ENCODE results near the gene ANKS1A.

ANKS1A gene

DNA sequence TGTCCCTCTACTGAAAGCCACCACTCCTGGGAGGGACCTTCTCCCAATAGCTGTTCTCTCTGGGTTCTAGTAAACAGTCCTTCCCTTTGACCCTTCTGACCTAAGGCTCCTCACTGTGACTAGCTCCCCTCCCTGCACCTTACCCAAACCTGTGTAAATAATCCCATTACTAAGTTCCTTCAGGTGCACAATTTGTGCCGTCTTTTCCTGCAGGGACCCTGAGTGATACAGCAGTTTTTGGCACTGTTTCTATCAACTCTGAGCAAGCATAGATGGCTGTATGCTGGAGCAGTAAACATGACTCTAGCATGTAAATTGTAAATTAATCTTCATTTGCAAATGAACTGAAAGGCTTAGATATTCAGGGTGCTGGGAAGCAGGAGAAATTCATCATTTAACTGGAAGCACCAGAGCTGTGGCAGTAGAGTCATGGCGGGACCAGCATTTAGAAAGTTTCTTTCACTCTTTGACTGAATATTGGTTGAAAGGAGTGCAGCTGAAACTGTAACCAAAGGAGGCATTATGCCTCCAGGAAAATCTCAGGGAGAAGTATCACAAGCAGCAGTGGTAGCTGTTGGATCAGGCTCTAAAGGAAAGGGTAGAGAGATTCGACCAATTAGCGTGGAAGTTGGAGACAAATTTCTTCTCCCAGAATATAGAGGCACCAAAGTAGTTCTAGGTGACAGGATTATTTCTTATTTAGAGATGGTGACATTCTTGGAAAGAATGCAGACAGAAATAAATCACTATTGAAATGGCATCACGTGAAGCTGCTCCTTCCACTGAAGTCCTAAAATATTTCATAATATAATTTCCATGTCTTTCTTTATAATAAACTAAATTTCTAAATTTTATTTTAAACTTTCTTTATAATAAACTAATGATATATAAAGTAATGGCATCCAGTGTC, 134.3 kb downstream of the ANKS1A start:
- Histone ChIP-seq H3K4me2 (ENCODE audit: low read length) (no peak overlapping the region), H3K27me3 (ENCODE audit: control insufficient read depth, low read length) (no peaks in the 10 kb centered on the region), H4K20me1 (ENCODE audit: control insufficient read depth, insufficient read depth, low read depth, low read length) (no peaks in the 10 kb centered on the region), H3K36me3 (ENCODE audit: control insufficient read depth, low read length) (no peaks in the 10 kb centered on the region), H3K9me3 (ENCODE audit: control insufficient read depth, insufficient read depth, low read length) (no peaks in the 10 kb centered on the region), H3K9me2 (replicated peaks; ENCODE audit: control insufficient read depth, low read length) (no peaks in the 10 kb centered on the region), H3K27ac (ENCODE audit: low read depth, low read length) (no peak overlapping the region), H3K4me1 (ENCODE audit: control insufficient read depth, low read length) (no peaks in the 10 kb centered on the region), H3K79me2 (ENCODE audit: control insufficient read depth, low read length) (no peaks in the 10 kb centered on the region), H3K4me3 (ENCODE audit: low read length) (no peak overlapping the region), H3F3A (ENCODE audit: control insufficient read depth, insufficient read depth) (no peaks in the 10 kb centered on the region)
- TF ChIP-seq EZH2phosphoT487 (IDR thresholded peaks at IDR 0.05; ENCODE audit: borderline replicate concordance, low read length): no peak
- TF ChIP-seq, protein P1, sequence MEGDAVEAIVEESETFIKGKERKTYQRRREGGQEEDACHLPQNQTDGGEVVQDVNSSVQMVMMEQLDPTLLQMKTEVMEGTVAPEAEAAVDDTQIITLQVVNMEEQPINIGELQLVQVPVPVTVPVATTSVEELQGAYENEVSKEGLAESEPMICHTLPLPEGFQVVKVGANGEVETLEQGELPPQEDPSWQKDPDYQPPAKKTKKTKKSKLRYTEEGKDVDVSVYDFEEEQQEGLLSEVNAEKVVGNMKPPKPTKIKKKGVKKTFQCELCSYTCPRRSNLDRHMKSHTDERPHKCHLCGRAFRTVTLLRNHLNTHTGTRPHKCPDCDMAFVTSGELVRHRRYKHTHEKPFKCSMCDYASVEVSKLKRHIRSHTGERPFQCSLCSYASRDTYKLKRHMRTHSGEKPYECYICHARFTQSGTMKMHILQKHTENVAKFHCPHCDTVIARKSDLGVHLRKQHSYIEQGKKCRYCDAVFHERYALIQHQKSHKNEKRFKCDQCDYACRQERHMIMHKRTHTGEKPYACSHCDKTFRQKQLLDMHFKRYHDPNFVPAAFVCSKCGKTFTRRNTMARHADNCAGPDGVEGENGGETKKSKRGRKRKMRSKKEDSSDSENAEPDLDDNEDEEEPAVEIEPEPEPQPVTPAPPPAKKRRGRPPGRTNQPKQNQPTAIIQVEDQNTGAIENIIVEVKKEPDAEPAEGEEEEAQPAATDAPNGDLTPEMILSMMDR (IDR thresholded peaks at IDR 0.05; ENCODE audit: low read depth, low read length, poor library complexity, severe bottlenecking): no peak

DNA sequence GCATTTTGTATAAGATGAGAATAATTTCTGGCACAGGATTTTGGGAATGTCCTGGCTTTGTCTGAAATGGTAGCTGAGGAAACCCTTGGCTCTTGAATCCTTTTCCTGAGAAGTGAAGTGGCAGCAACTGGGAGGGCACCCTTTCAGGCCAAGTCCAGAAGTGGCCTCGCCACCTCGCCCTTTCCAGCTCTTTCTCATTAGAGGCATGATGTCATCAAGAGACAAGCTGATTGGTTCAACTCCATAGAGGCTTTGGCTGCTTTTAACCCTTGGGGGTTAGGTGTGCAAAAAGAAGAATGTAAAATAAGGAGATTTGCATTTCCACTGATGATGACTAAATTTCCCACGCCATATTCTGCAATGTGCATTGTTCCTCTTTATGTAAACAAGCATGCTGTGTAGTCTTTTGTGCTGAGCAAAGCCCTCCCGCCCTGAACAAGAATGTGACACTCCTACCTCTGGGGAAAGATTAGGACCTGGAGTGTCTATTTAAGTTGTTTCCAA, 135.5 kb downstream of the ANKS1A start:
- Histone ChIP-seq H3K4me2 (ENCODE audit: low read length) (no peak overlapping the region), H3K4me1 (ENCODE audit: control insufficient read depth, low read length) (no peaks in the 10 kb centered on the region)

DNA sequence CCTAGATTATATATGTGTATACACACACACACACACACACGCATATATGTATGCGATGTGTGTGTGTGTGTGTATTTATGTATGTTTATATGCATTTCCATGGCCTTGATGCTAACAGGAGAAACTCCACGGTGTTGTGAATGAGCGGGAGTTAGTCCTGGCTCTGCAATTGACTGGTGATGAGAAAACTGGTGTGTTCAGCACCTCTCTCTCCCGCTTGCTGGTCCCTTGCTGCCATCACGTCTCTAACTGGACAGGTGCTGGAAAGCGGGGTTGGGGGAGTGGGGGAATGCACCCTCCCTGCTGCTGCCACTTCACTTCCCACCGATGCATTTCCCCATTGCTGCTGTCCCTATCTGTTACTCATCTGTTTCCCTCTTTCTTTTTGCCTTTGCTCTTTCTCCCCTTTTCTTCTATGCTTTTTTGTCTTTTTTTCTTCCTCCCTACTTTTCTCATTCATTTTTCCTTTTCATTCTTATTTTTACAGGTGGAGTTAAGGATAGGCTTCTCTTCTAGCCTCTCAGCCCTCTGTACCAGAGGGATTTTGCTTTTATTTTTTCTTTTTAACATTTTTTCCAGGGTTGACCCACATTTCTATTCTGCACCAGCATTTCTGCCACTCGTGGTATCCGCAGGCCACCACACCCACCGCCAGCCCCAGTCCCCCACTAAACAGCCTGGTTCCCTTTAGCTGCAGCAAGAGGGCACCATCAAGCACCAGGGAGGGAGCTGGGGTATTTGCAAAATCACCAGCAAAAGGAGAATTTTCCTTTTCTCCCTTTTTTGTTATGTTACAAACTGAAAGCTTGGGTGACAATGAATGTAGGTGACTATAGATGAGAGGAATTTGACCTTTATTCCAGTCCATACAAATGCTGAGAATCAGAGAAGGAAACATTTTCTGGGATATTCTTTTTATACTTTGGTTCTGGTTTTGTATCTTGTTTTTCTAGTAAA, 136.5 kb downstream of the ANKS1A start:
- Histone ChIP-seq H4K20me1 (ENCODE audit: control insufficient read depth, insufficient read depth, low read depth, low read length) (no peaks in the 10 kb centered on the region), H3K4me2 (ENCODE audit: low read length) (no peak overlapping the region), H3K9me3 (ENCODE audit: control insufficient read depth, insufficient read depth, low read length) (no peaks in the 10 kb centered on the region), H3K27ac (ENCODE audit: low read depth, low read length) (no peak overlapping the region), H3K9me2 (replicated peaks; ENCODE audit: control insufficient read depth, low read length) (no peaks in the 10 kb centered on the region), H3K36me3 (ENCODE audit: control insufficient read depth, low read length) (no peaks in the 10 kb centered on the region), H3K4me3 (ENCODE audit: low read length) (no peak overlapping the region), H3K79me2 (ENCODE audit: control insufficient read depth, low read length) (no peaks in the 10 kb centered on the region), H3K27me3 (ENCODE audit: control insufficient read depth, low read length) (no peaks in the 10 kb centered on the region), H3F3A (ENCODE audit: control insufficient read depth, insufficient read depth) (no peaks in the 10 kb centered on the region), H3K4me1 (ENCODE audit: control insufficient read depth, low read length) (no peaks in the 10 kb centered on the region)
- TF ChIP-seq, protein P1 (IDR thresholded peaks at IDR 0.05; ENCODE audit: low read depth, low read length, poor library complexity, severe bottlenecking): no peak
- TF ChIP-seq EZH2phosphoT487 (IDR thresholded peaks at IDR 0.05; ENCODE audit: borderline replicate concordance, low read length): no peak

More for the DNA sequence above, 135.5 kb downstream of the ANKS1A start:
- no peaks in the 10 kb centered on the region for H3K9me2 ChIP-seq (replicated peaks; ENCODE audit: control insufficient read depth, low read length)
- H3K4me3 ChIP-seq (ENCODE audit: low read length): no peak overlapping the region
- no peaks in the 10 kb centered on the region for H3K9me3 ChIP-seq (ENCODE audit: control insufficient read depth, insufficient read depth, low read length)
- H3F3A ChIP-seq (ENCODE audit: control insufficient read depth, insufficient read depth): no peaks in the 10 kb centered on the region
- H3K79me2 ChIP-seq (ENCODE audit: control insufficient read depth, low read length): no peaks in the 10 kb centered on the region
- H4K20me1 ChIP-seq (ENCODE audit: control insufficient read depth, insufficient read depth, low read depth, low read length): no peaks in the 10 kb centered on the region
- H3K36me3 ChIP-seq (ENCODE audit: control insufficient read depth, low read length): no peaks in the 10 kb centered on the region
- H3K27ac ChIP-seq (ENCODE audit: low read depth, low read length): no peak overlapping the region
- no peak for TF ChIP-seq EZH2phosphoT487 (IDR thresholded peaks at IDR 0.05; ENCODE audit: borderline replicate concordance, low read length)
- TF ChIP-seq, protein P1 (IDR thresholded peaks at IDR 0.05; ENCODE audit: low read depth, low read length, poor library complexity, severe bottlenecking): no peak
- no peaks in the 10 kb centered on the region for H3K27me3 ChIP-seq (ENCODE audit: control insufficient read depth, low read length)
